Neural progenitor cell (in vitro differentiated cells): ENCODE results near the gene BNIP3.

Experiments used
- EZH2 ChIP-seq: fragments of 200-600 bp; sonication (generic); IDR thresholded peaks from 2 replicates; pipeline ENCODE4 v1.6.1; 2017; ENCODE audit warnings: antibody characterized with exemption, mild to moderate bottlenecking, moderate library complexity
- TF ChIP-seq, protein P1 (sequence below): fragments of 200-600 bp; sonication (generic); IDR thresholded peaks from 2 replicates; pipeline ENCODE4 v1.5.1; 2017; ENCODE audit warnings: antibody characterized with exemption, mild to moderate bottlenecking

DNA sequence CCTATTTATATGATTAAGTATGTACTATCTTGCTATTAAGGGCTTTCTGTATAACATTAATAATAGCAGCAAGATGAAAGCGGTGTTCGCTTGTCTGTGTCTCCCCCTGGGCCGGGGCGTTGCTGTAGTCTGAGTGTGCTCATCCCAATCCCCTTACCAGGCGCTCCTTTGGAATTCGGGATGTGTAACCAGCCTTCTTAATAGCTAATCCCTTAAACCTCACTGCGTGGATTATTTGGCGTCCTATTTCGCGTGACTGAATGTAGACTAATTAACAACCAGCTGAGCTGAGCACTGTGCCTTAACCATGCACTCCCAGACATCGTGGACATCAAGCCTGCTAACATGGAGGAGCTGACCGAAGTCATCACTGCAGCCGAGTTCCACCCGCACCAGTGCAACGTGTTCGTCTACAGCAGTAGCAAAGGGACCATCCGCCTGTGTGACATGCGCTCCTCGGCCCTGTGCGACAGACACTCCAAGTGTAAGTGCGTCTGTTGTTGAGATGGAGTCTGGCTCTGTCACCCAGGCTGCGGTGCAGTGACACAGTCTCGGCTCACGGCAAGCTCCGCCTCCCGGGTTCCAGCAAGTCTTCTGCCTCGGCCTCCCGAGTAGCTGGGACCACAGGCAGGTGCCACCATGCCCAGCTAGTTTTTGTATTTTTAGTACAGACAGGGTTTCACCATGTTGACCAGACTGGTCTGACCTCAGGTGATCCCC lies 36.6 kb downstream of the BNIP3 start:
- no peak for TF ChIP-seq EZH2
- TF ChIP-seq, protein P1, sequence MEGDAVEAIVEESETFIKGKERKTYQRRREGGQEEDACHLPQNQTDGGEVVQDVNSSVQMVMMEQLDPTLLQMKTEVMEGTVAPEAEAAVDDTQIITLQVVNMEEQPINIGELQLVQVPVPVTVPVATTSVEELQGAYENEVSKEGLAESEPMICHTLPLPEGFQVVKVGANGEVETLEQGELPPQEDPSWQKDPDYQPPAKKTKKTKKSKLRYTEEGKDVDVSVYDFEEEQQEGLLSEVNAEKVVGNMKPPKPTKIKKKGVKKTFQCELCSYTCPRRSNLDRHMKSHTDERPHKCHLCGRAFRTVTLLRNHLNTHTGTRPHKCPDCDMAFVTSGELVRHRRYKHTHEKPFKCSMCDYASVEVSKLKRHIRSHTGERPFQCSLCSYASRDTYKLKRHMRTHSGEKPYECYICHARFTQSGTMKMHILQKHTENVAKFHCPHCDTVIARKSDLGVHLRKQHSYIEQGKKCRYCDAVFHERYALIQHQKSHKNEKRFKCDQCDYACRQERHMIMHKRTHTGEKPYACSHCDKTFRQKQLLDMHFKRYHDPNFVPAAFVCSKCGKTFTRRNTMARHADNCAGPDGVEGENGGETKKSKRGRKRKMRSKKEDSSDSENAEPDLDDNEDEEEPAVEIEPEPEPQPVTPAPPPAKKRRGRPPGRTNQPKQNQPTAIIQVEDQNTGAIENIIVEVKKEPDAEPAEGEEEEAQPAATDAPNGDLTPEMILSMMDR = no peak
